HG02981 (cell line): Measurements from ENCODE around the gene ZNF524.

Experiments
- ATAC-seq: cut with Tn5 transposase; IDR thresholded peaks from one replicate; pipeline ENCODE4 v1.9.1; 2021; ENCODE audit warnings: mild to moderate bottlenecking, moderate library complexity; ENCODE audit not compliant: unreplicated experiment

ZNF524 gene

DNA sequence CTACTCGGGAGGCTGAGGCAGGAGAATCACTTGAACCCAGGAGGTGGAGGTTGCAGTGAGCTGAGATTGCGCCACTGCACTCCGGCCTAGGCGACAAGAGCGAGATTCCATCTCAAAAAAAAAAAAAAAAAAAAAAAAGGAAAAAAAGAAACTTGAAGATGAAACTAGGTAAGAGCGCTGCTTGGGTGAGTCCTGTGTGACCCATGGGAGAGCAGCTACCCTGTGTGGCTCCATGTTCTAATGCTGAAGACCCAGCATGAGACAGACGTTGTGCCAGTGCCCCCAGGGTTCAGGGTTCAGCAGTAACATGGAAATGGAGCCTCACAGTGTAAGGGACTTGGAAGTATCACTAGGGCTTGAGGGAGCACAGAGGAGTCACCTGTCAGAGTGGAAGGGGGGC is 18.3 kb downstream of the ZNF524 start:
- no peak for ATAC-seq

DNA sequence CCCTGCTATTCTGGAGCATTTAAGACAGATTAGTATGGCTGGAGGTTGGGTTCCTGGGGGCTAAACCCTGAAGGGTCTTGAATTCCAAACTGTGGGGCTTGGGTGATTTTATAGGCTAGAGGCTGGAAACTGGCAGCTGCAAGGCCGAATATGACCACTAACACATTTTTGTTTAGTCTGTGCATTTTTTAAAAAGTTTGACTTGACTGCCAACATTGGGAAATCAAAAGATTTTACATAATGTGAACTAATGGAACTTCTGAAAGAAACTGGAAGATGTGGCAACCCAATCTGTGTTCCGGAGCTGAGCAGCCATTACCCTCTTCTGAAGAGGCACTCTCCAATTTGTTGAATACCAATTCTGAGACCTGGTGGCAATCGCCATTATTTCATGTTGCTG is 19.2 kb downstream of the ZNF524 start:
- no peak for ATAC-seq

GRCh38 chr19:55620410-55621204 is 20.5 kb downstream of the ZNF524 start:
- no peak for ATAC-seq

DNA sequence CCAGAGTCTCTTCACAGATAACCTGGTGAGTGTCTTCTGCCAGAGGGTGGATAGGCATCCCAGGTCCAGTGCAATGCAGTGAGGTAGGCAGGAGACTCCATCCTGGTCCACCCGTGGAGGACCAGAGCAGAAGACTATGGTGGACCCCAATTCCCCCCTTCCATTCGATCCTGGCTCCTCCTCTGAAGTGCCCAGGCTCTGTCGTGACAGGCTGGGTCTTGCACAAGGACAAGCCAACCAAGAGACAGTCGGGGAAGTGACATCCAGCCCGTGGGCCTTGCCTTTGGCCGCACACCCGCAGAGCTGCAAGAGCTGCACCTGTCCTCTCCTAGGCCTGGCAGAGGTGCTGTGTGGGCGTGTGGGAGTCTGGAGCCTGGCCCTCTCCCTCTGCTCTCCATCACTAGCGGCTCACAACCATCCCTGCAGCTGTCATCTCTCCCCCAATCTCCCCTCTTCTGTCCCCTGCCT is 21.2 kb downstream of the ZNF524 start:
- ATAC-seq, result no peak

DNA sequence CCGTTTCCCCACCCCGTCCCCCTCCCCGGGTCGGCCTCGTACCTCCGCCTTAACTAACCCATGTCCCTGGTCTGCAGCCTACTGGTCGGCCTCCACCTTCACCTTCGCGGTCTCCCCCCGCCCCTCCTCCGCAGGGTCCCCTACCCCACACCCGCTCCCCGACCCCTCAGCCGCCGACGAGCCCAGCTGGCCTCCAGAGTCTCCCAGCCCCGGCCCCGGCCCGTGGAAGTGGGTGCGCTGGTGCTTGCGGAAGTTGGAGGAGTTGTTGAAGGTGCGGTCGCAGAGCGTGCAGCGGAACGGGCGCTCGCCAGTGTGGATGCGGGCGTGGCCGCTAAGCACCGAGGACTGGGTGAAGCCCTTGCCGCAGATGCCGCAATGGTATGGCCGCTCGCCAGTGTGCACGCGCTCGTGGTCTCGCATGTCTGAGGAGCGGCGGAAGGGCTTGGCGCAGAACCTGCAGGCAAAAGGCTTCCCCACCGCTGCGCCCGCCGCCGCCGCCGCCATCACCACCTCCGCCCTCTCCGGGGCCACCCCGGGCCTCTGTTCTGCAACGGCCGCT is 21.7 kb downstream of the ZNF524 start:
- no peak for ATAC-seq

- no peak for ATAC-seq
Observed at GRCh38 chr19:55622242-55622969, 22.3 kb downstream of the ZNF524 start.

GRCh38 chr19:55623130-55623529 is 23.0 kb downstream of the ZNF524 start:
- no peak for ATAC-seq

DNA sequence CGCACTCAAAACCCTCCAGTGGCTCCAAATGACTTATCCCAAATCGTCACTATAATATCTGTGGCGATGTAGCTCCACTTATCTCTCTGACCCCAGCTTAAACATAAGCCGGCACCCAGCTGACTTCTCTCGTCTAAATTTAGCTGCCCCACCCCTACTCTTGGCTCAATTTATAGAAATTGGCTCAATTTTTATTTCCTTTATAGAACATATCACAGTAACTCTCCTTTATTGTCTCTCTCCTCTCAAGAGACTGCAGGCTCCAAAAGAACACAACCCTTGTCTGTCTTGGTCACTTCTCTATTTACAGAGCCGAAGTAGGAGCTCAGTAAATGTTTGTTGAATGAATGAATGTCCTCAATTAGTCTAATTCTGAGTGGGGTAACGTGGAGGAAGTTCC is 23.5 kb downstream of the ZNF524 start:
- ATAC-seq, result no peak

- ATAC-seq, result no peak
Observed at GRCh38 chr19:55624109-55625003, 24.3 kb downstream of the ZNF524 start, which contains the start of gene ZNF784. Gene ZNF784, minus strand, starts transcription at chr19:55624566. Its CDS starts 5 bp downstream, at chr19:55624561.

GRCh38 chr19:55625004-55625326 is 24.9 kb downstream of the ZNF524 start:
- no peak for ATAC-seq

GRCh38 chr19:55626350-55626749 is 26.3 kb downstream of the ZNF524 start:
- no peak for ATAC-seq

- no peak for ATAC-seq
Observed at GRCh38 chr19:55632463-55632834, 32.4 kb downstream of the ZNF524 start.

DNA sequence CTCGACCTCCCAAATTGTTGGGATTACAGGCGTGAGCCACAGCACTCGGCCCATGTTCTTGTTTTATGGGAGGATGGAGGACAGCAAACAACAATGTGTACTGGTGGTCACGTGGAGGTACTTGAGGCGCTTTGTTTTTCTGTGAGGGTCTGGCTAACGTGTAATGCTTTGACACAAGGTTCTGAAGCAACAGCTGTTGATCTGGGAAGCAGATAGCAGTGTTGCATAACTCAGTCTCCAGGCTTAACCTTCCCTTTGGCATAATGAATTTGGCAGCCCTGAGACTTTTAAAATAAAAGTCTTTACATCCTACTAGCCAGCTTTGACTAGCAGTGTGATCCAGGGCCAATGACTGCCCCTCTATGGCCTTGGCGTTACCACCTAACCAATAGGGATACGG is 33.8 kb downstream of the ZNF524 start:
- no peak for ATAC-seq

- ATAC-seq, result no peak
Observed at GRCh38 chr19:55635334-55635717, 35.2 kb downstream of the ZNF524 start.

DNA sequence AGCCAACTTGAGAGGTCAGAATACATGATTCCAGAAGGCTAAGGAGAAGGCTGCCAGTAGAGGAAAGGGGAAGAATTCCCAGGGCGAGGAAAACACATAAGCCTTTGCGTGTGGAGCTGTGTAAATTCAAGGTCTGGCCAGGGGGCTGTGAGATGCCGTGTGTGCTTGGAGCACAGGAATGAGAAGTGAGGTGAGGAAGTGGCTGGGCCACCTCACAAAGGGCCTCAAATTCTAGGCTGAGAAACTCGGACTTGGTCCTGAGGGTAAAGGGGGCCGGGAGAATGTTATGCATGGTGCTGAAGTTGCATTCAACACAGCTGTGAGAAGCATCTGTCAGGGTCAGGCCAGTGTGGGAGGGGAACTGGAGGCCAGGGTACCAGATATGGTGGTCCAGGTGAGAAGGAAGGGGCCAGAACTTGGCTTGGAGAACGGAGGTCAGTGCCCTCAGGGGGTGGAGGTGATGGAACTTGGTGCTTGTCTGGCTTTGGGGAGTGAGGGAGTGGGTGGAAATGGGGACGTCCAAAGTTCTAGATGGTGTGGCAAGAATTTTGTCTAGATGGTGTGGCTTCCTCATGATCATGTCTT is 35.9 kb downstream of the ZNF524 start:
- no peak for ATAC-seq

GRCh38 chr19:55636723-55637122 is 36.6 kb downstream of the ZNF524 start:
- ATAC-seq, result no peak

- no peak for ATAC-seq
Observed at GRCh38 chr19:55637534-55637933, 37.4 kb downstream of the ZNF524 start.

- no peak for ATAC-seq
Observed at GRCh38 chr19:55638864-55639359, 38.8 kb downstream of the ZNF524 start.

GRCh38 chr19:55640043-55640576 is 40.0 kb downstream of the ZNF524 start:
- ATAC-seq, result no peak
